Measurements from ENCODE around the gene TTC38.

The TTC38 gene

DNA sequence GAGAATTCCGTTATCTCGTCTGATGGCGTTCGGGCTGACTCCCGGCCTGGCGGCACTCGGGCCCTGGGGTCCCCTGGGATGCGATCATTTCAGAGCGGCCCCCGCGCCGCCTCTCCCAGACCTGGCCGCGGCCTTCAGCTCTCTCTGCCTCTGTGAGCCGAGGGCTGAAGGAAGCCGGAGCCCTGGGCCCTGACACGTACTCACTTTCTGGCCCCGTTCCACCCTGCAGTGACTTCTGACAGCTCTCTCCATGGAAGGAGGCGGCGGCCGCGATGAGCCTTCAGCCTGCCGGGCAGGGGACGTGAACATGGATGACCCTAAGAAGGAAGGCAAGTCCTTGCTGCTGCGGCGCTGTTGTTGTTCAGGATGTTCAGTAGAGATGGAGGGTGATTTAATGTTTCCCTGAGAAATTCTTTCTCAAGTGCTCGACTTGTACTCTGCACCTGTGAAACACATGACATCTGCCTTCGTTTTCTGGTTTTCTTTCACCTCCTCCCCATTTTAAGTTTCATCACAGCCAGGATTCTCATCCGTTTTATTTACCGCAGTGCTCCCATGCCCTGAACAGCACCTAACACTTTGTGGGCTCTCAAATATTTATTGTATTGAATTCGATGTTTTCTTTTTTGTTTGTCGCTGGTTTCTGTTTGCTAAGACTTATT is 29.5 kb downstream of the TTC38 start:
- in situ Hi-C loops (cut with MboI; ENCODE audit: low sequenced_read_pairs, unreplicated experiment), result no loop called here
- no peak for DNase-seq (ENCODE audit: low spot score)
- TF ChIP-seq, protein P1, sequence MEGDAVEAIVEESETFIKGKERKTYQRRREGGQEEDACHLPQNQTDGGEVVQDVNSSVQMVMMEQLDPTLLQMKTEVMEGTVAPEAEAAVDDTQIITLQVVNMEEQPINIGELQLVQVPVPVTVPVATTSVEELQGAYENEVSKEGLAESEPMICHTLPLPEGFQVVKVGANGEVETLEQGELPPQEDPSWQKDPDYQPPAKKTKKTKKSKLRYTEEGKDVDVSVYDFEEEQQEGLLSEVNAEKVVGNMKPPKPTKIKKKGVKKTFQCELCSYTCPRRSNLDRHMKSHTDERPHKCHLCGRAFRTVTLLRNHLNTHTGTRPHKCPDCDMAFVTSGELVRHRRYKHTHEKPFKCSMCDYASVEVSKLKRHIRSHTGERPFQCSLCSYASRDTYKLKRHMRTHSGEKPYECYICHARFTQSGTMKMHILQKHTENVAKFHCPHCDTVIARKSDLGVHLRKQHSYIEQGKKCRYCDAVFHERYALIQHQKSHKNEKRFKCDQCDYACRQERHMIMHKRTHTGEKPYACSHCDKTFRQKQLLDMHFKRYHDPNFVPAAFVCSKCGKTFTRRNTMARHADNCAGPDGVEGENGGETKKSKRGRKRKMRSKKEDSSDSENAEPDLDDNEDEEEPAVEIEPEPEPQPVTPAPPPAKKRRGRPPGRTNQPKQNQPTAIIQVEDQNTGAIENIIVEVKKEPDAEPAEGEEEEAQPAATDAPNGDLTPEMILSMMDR (IDR thresholded peaks at IDR 0.05; ENCODE audit: borderline replicate concordance, control extremely low read depth, extremely low read depth, insufficient read depth, missing control alignments), result no peak

DNA sequence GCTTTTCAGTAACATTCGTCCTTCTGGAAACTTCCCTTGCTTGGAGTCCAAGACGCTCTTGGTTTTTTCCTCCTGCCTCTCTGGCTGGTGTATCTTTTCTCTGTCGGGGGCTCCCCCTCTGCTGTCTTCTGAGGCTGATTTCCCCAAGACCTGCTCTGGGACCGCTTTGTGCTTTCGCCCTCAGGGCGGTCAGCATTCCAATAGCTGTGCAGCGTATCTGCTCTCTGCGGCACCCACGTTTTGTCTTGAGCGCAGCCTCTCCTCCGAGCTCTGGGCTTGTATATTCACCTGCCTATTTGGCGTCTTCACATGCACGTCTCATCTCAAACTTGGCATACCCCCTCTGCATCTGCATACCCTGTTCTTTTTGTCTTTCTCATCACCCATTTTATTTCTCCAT is 31.3 kb downstream of the TTC38 start:
- TF ChIP-seq, protein P1 (IDR thresholded peaks at IDR 0.05; ENCODE audit: borderline replicate concordance, control extremely low read depth, extremely low read depth, insufficient read depth, missing control alignments), result no peak

DNA sequence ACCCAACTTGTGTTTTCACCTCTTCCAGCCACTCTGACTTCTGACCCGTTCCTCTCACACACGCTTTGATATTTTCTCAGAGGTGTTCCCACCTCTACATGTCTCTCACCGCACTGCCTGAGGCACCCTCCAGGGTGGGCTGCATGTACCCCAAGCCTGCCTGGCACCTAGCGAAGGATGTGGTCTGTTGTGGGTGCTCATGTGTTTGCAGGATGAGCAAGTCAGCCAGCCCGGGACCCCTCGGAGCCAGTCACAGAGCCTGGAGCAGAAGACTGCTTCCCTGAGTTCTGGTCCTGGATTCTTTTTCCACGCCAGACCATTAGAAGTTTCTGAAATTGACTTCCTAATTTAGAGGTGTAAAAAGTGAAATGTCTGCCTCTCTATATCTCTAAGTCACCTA is 32.7 kb downstream of the TTC38 start:
- in situ Hi-C loops (cut with MboI; ENCODE audit: low sequenced_read_pairs, unreplicated experiment), result loop anchor here (25.0 kb wide), 1 partner anchor 288 kb away; no protein-coding TSS in a partner anchor
- TF ChIP-seq, protein P1 (IDR thresholded peaks at IDR 0.05; ENCODE audit: borderline replicate concordance, control extremely low read depth, extremely low read depth, insufficient read depth, missing control alignments), result no peak
- DNase-seq (ENCODE audit: low spot score), result no peak

More for the DNA sequence above, 31.3 kb downstream of the TTC38 start:
- no peak for DNase-seq (ENCODE audit: low spot score)
- in situ Hi-C loops (cut with MboI; ENCODE audit: low sequenced_read_pairs, unreplicated experiment), result no loop called here

DNA sequence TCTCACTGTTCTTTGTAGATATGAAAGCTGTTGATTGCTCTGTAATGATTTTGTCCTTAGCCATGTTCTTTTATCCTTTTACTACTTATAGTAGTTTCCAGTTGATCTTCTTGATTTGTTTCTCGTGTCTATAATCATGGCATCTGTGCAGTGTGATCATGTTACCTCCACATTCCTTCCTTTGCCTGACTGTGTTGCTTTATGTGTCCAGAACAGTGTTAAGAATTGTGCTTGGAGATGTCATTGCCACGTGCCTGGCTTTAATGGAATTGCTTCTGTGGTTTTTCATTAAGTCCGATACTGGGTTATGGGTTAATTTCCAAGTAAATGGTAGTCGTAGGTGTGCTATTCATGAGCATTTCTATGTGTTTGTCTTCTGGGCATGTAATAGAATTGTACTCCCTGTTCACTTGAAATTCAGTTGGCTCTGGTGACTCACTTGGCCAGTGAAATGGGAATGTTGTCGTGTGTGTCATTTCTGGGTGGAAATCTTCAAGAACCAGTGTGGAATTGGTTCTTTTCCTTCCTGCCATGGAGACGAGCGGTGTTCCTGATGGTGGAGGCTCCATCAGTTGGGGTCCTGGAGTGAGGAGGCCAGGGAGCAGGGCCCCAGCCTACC is 35.6 kb downstream of the TTC38 start:
- no peak for DNase-seq (ENCODE audit: low spot score)
- TF ChIP-seq, protein P1 (IDR thresholded peaks at IDR 0.05; ENCODE audit: borderline replicate concordance, control extremely low read depth, extremely low read depth, insufficient read depth, missing control alignments), result no peak
- in situ Hi-C loops (cut with MboI; ENCODE audit: low sequenced_read_pairs, unreplicated experiment), result loop anchor here (25.0 kb wide), 1 partner anchor 291 kb away; no protein-coding TSS in a partner anchor

DNA sequence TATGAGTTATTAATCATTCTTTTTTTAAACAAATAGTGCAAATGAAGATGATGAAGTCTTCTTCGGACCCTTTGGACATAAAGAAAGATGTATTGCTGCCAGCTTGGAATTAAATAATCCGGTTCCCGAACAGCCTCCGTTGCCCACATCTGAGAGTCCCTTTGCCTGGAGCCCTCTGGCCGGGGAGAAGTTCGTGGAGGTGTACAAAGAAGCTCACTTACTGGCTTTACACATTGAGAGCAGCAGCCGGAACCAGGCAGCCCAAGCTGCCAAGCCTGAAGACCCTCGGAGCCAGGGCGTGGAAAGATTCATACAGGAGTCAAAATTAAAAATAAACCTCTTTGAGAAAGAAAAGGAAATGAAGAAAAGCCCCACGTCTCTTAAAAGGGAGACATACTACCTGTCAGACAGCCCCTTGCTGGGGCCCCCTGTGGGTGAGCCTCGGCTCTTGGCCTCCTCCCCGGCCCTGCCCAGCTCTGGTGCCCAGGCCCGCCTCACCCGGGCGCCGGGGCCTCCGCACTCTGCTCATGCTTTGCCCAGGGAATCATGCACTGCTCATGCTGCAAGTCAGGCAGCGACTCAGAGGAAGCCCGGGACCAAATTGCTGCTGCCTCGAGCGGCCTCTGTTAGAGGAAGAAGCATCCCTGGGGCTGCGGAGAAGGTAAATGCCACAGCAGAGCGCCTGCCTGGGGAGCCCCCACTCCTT is 40.6 kb downstream of the TTC38 start:
- in situ Hi-C loops (cut with MboI; ENCODE audit: low sequenced_read_pairs, unreplicated experiment), result loop anchor here (25.0 kb wide), 1 partner anchor 296 kb away; no protein-coding TSS in a partner anchor
- TF ChIP-seq, protein P1 (IDR thresholded peaks at IDR 0.05; ENCODE audit: borderline replicate concordance, control extremely low read depth, extremely low read depth, insufficient read depth, missing control alignments), result no peak
- no peak for DNase-seq (ENCODE audit: low spot score)

DNA sequence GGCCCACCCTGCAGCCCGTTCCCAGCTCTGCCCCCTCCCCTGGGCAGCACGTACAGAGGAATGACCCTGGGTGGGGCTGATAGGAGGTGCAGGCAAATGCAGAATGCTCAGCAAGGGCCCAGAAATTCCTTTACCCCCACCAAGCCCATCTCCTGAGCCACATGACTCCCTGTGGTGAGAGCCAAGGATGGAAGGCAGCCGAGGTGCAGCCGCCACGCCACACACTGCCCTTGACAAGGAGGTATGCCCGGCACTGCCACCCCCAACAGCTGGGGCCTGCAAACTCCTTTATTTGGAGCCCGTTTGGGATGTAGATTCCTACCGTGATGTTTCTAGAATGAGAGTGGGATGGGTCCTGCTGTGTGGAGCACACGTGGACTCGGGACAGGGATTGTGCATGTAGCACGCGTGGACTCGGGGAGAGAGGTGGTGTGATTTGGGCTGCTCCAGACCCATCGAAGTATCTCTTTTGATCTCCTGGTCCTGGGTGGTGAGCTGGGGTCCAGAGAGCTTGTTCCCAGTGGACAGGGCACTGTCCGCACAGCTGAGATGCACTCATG is 41.8 kb downstream of the TTC38 start:
- TF ChIP-seq, protein P1 (IDR thresholded peaks at IDR 0.05; ENCODE audit: borderline replicate concordance, control extremely low read depth, extremely low read depth, insufficient read depth, missing control alignments), result no peak
- in situ Hi-C loops (cut with MboI; ENCODE audit: low sequenced_read_pairs, unreplicated experiment), result loop anchor here (25.0 kb wide), 1 partner anchor 297 kb away; no protein-coding TSS in a partner anchor
- no peak for DNase-seq (ENCODE audit: low spot score)

Measured in GM13976 (cell line).